Suprapubic skin (tissue), 4 donors: Measurements from ENCODE around the gene MAP2K3. TPM values are rescaled to one million over a fixed set of nuclear protein-coding genes. Genes with fewer than 3 reads are reported as not detected.

Experiments
- DNase-seq, 2 donors: peaks; one replicate each; pipeline ENCODE4 v3.0.0-alpha.2; 2019; ENCODE audit warnings: low spot score in 2 of 2
- H3K27ac ChIP-seq: fragments of 200-600 bp; sonication (generic); one replicate; pipeline ENCODE4 v1.5.1; 2019
- H3K27me3 ChIP-seq: fragments of 200-600 bp; sonication (generic); one replicate; pipeline ENCODE4 v1.5.1; 2019
- H3K36me3 ChIP-seq: fragments of 200-600 bp; sonication (generic); one replicate; pipeline ENCODE4 v1.5.1; 2019
- H3K4me1 ChIP-seq: fragments of 200-600 bp; sonication (generic); one replicate; pipeline ENCODE4 v1.5.1; 2019
- H3K4me3 ChIP-seq: fragments of 200-600 bp; sonication (generic); one replicate; pipeline ENCODE4 v1.5.1; 2019; ENCODE audit warnings: mild to moderate bottlenecking
- H3K9me3 ChIP-seq: fragments of 200-600 bp; sonication (generic); one replicate; pipeline ENCODE4 v1.5.1; 2019
- CTCF ChIP-seq, 2 donors: fragments of 200-600 bp in 1 of 2; fragments of 450-650 bp in 1 of 2; sonication (generic) in 1 of 2; IDR thresholded peaks; one replicate each; pipeline ENCODE4 v1.5.1; 2016 to 2019; ENCODE audit warnings: antibody characterized with exemption in 2 of 2, mild to moderate bottlenecking in 1 of 2, moderate library complexity in 1 of 2
- EP300 ChIP-seq: sonication (generic); formaldehyde crosslinking; IDR thresholded peaks from one replicate; pipeline ENCODE4 v1.6.1; 2017; ENCODE audit warnings: antibody characterized with exemption
- POLR2A ChIP-seq, 2 donors: fragments of 450-650 bp; IDR thresholded peaks; one replicate each; pipeline ENCODE4 v1.6.1; 2017; ENCODE audit warnings: antibody characterized with exemption in 2 of 2, mild to moderate bottlenecking in 2 of 2, moderate library complexity in 2 of 2
- POLR2AphosphoS5 ChIP-seq, 3 donors: sonication (generic); formaldehyde crosslinking; IDR thresholded peaks; one replicate each; pipeline ENCODE4 v1.6.1; 2017; ENCODE audit warnings: antibody characterized with exemption in 3 of 3
- WGBS: methylation state at CpG from one replicate; pipeline ENCODE4 v1.1.5; 2018; 5-methylcytosine and 5-hydroxymethylcytosine counted together
- total RNA-seq, 4 donors: library from RNA; depleted of rRNA; stranded (reverse); fragments of >200 nt; gene quantifications; one replicate each; pipeline ENCODE4 v1.1.0, GENCODE V29; 2016

Gene MAP2K3
- total RNA-seq, 4 donors from 2014 or later, result 54.5 to 97.4 (median 72.9) TPM

GRCh38 chr17:21249920-21250703, 34.4 kb upstream of the MAP2K3 start:
- H3K36me3 ChIP-seq, result no peaks in the 10 kb centered on the region
- H3K4me3 ChIP-seq, result no peak overlapping the region
- no peaks in the 10 kb centered on the region for H3K9me3 ChIP-seq
- H3K27ac ChIP-seq, result no peak overlapping the region
- no peaks in the 10 kb centered on the region for H3K27me3 ChIP-seq
- peaks cover 37% of the 10 kb centered on the region for H3K4me1 ChIP-seq
- 63% methylated on average over 7 of the region's 7 CpGs for WGBS
- no peak for DNase-seq
- TF ChIP-seq POLR2A (IDR thresholded peaks at IDR 0.05), result no peak
- no peak for TF ChIP-seq POLR2AphosphoS5 (IDR thresholded peaks at IDR 0.05)
- TF ChIP-seq CTCF (IDR thresholded peaks at IDR 0.05), result no peak
- no peak for TF ChIP-seq EP300

- no peak for DNase-seq
- no peaks in the 10 kb centered on the region for H3K36me3 ChIP-seq
- no peaks in the 10 kb centered on the region for H3K9me3 ChIP-seq
- no peak overlapping the region for H3K27ac ChIP-seq
- 49% methylated on average over 4 of the region's 4 CpGs for WGBS
- TF ChIP-seq POLR2AphosphoS5 (IDR thresholded peaks at IDR 0.05), result no peak
- no peak for TF ChIP-seq POLR2A (IDR thresholded peaks at IDR 0.05)
- no peak for TF ChIP-seq EP300
- no peak for TF ChIP-seq CTCF (IDR thresholded peaks at IDR 0.05)
- H3K4me3 ChIP-seq, result no peak overlapping the region
- no peaks in the 10 kb centered on the region for H3K27me3 ChIP-seq
- peaks cover 37% of the 10 kb centered on the region for H3K4me1 ChIP-seq
Measured at GRCh38 chr17:21250854-21251253, 33.7 kb upstream of the MAP2K3 start.

- H3K27ac ChIP-seq, result no peak overlapping the region
- no peaks in the 10 kb centered on the region for H3K36me3 ChIP-seq
- TF ChIP-seq POLR2A (IDR thresholded peaks at IDR 0.05) (no peak), EP300 (no peak), CTCF (IDR thresholded peaks at IDR 0.05) (no peak), POLR2AphosphoS5 (IDR thresholded peaks at IDR 0.05) (no peak)
- H3K4me3 ChIP-seq, result peak overlapping the region; percentile 77
- H3K4me1 ChIP-seq, result peaks cover 37% of the 10 kb centered on the region
- DNase-seq, result no peak
- H3K9me3 ChIP-seq, result no peaks in the 10 kb centered on the region
- 76% methylated on average over 11 of the region's 15 CpGs for WGBS
- H3K27me3 ChIP-seq, result no peaks in the 10 kb centered on the region
Measured at GRCh38 chr17:21251337-21252010, 33.0 kb upstream of the MAP2K3 start.

- Histone ChIP-seq H3K4me3 (peak overlapping the region; percentile 77), H3K27me3 (no peaks in the 10 kb centered on the region), H3K4me1 (peaks cover 37% of the 10 kb centered on the region), H3K36me3 (no peaks in the 10 kb centered on the region), H3K9me3 (no peaks in the 10 kb centered on the region), H3K27ac (peak overlapping the region; percentile 79)
- no peak for TF ChIP-seq POLR2AphosphoS5 (IDR thresholded peaks at IDR 0.05)
- no peak for TF ChIP-seq CTCF (IDR thresholded peaks at IDR 0.05)
- no peak for TF ChIP-seq POLR2A (IDR thresholded peaks at IDR 0.05)
- TF ChIP-seq EP300, result no peak
- WGBS, result 15% methylated on average over 8 of the region's 12 CpGs
- no peak for DNase-seq
Measured at GRCh38 chr17:21252289-21252795, 32.2 kb upstream of the MAP2K3 start.
